GM23248 (cell line): ENCODE results near the gene CADM3. TPM values are rescaled to one million over a fixed set of nuclear protein-coding genes. Genes with fewer than 3 reads are reported as not detected.

Experiments used
- DNase-seq: peaks from one replicate; pipeline ENCODE4 v3.0.0-alpha.2; 2015
- H2AFZ ChIP-seq: fragments of 200-600 bp; sonication (generic); 2 replicates; pipeline ENCODE4 v1.6.1; 2016; ENCODE audit warnings: antibody characterized with exemption
- H3F3A ChIP-seq: fragments of 200-600 bp; sonication (generic); 2 replicates; pipeline ENCODE4 v1.6.1; 2016; ENCODE audit warnings: mild to moderate bottlenecking, antibody characterized with exemption, mixed run types; ENCODE audit not compliant: insufficient read depth
- H3K27ac ChIP-seq: fragments of 200-600 bp; sonication (generic); 2 replicates; pipeline ENCODE4 v1.5.1; 2016; ENCODE audit warnings: mild to moderate bottlenecking
- H3K27me3 ChIP-seq: fragments of 200-600 bp; sonication (generic); replicated peaks from 2 replicates; pipeline ENCODE4 v1.6.1; 2016; ENCODE audit warnings: mild to moderate bottlenecking; ENCODE audit not compliant: insufficient read depth
- H3K36me3 ChIP-seq: fragments of 200-600 bp; sonication (generic); 2 replicates; pipeline ENCODE4 v1.6.1; 2016; ENCODE audit warnings: low read depth, mild to moderate bottlenecking
- H3K4me1 ChIP-seq: fragments of 200-600 bp; sonication (generic); 2 replicates; pipeline ENCODE4 v1.6.1; 2016; ENCODE audit warnings: mild to moderate bottlenecking; ENCODE audit not compliant: insufficient read depth
- H3K4me2 ChIP-seq: fragments of 200-600 bp; sonication (generic); one replicate; pipeline ENCODE4 v1.6.1; 2016; ENCODE audit warnings: mild to moderate bottlenecking; ENCODE audit not compliant: unreplicated experiment
- H3K4me3 ChIP-seq: fragments of 200-600 bp; sonication (generic); 2 replicates; pipeline ENCODE4 v1.5.1; 2016; ENCODE audit warnings: mild to moderate bottlenecking
- H3K79me2 ChIP-seq: fragments of 200-600 bp; sonication (generic); 2 replicates; pipeline ENCODE4 v1.6.1; 2016; ENCODE audit warnings: mild to moderate bottlenecking; ENCODE audit not compliant: insufficient read depth
- H3K9ac ChIP-seq: fragments of 200-600 bp; sonication (generic); 2 replicates; pipeline ENCODE4 v1.6.1; 2016; ENCODE audit warnings: mild to moderate bottlenecking
- H3K9me2 ChIP-seq: fragments of 200-600 bp; sonication (generic); 2 replicates; pipeline ENCODE4 v1.6.1; 2016; ENCODE audit warnings: mixed run types, mild to moderate bottlenecking, moderate library complexity; ENCODE audit not compliant: insufficient read depth
- H3K9me3 ChIP-seq: fragments of 200-600 bp; sonication (generic); one replicate; pipeline ENCODE4 v1.6.1; 2017; ENCODE audit warnings: low read depth
- H4K20me1 ChIP-seq: fragments of 200-600 bp; sonication (generic); 2 replicates; pipeline ENCODE4 v1.6.0; 2016; ENCODE audit not compliant: insufficient read depth
- EZH2 ChIP-seq: fragments of 200-600 bp; sonication (generic); IDR thresholded peaks from 2 replicates; pipeline ENCODE4 v1.6.1; 2018; ENCODE audit warnings: antibody characterized with exemption, mild to moderate bottlenecking; ENCODE audit not compliant: insufficient read depth, poor library complexity, severe bottlenecking
- EZH2phosphoT487 ChIP-seq: fragments of 200-600 bp; sonication (generic); IDR thresholded peaks from 2 replicates; pipeline ENCODE4 v1.6.1; 2018; ENCODE audit warnings: antibody characterized with exemption, moderate library complexity, mild to moderate bottlenecking, low read depth; ENCODE audit not compliant: insufficient read depth
- WGBS, 2 experiments: methylation state at CpG; one replicate each; pipeline ENCODE4 v1.1.6; 2015 to 2017; ENCODE audit warnings: low lambda C conversion rate in 2 of 2, low coverage in 1 of 2; ENCODE audit errors: missing lambda C conversion rate in 2 of 2; 5-methylcytosine and 5-hydroxymethylcytosine counted together
- in situ Hi-C: fragments of 300-500 bp; cut with MboI; formaldehyde crosslinking; loops from 2 replicates; pipeline ENCODE4 v1.15.0; 2020
- polyA plus RNA-seq: library from polyadenylated mRNA; unstranded; fragments of >200 nt; fragmentation: Nextera tagmentation; extraction: Ambion mirVana; gene quantifications from 2 replicates; pipeline ENCODE4 v1.2.1, GENCODE V29; 2016
- total RNA-seq: library from RNA; depleted of rRNA; stranded (reverse); fragments of >200 nt; shearing (Covaris generic); gene quantifications from 2 replicates; pipeline ENCODE4 v1.2.3, GENCODE V29; 2014

CADM3 gene
- total and polyA plus RNA-seq, 2 experiments from 2014 or later, result not detected

DNA sequence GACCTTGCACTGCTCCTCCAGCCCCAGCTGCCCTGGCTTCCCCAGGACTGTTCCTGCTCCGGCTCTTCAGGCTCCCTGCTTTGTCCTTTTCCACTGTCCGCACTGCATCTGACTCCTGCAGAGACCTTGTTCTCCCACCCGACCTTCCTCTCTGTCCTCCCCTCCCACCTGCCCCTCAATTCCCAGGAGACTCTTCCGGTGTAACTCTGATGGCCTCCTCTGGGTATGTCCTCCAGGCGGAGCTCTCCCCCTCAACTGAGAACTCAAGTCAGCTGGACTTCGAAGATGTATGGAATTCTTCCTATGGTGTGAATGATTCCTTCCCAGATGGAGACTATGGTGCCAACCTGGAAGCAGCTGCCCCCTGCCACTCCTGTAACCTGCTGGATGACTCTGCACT lies 33.8 kb downstream of the CADM3 start:
- no peak overlapping the region for H2AFZ ChIP-seq
- no peak for DNase-seq
- 39 to 52% methylated on average over 6 of the region's 6 CpGs for WGBS, 2 experiments
- in situ Hi-C loops, result no loop called here
- no peak overlapping the region for H3K4me2 ChIP-seq
- no peak for TF ChIP-seq EZH2
- TF ChIP-seq EZH2phosphoT487, result no peak
- H3K27me3 ChIP-seq, result peaks cover 29% of the 10 kb centered on the region
- no peaks in the 10 kb centered on the region for H3K4me1 ChIP-seq
- H3F3A ChIP-seq, result no peaks in the 10 kb centered on the region
- no peaks in the 10 kb centered on the region for H3K9me2 ChIP-seq
- no peaks in the 10 kb centered on the region for H3K9me3 ChIP-seq
- H3K27ac ChIP-seq, result no peak overlapping the region
- H3K4me3 ChIP-seq, result no peak overlapping the region
- H3K9ac ChIP-seq, result no peak overlapping the region
- no peaks in the 10 kb centered on the region for H3K36me3 ChIP-seq
- H3K79me2 ChIP-seq, result no peaks in the 10 kb centered on the region
- H4K20me1 ChIP-seq, result no peaks in the 10 kb centered on the region

DNA sequence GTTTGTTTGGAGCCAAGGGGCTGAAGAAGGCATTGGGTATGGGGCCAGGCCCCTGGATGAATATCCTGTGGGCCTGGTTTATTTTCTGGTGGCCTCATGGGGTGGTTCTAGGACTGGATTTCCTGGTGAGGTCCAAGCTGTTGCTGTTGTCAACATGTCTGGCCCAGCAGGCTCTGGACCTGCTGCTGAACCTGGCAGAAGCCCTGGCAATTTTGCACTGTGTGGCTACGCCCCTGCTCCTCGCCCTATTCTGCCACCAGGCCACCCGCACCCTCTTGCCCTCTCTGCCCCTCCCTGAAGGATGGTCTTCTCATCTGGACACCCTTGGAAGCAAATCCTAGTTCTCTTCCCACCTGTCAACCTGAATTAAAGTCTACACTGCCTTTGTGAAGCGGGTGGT lies 34.7 kb downstream of the CADM3 start:
- Histone ChIP-seq H3K4me3 (no peak overlapping the region), H3K27me3 (peaks cover 29% of the 10 kb centered on the region)
- WGBS, 2 experiments, result 40% methylated on average over 3 to 4 of the region's 4 CpGs

DNA sequence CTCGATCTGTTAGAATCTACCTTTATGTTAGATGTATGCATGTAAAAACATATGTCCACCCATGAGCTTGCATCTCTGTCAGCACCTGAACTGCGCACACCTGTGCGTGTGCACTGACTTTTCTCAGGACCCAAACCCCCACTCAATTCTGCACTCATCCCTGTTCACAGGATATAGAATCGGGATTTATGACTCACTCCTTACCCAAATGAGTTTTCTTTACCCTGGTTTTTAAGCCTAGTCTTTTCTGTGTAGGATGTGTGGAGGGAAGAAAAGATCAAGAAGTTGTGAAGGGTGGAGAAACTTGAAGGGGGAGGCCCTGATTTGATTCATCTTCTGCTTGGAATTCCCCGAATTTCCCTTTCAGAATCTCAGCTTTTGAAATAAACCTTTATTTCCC lies 35.7 kb downstream of the CADM3 start:
- no peaks in the 10 kb centered on the region for H3K36me3 ChIP-seq
- H3K4me1 ChIP-seq, result no peaks in the 10 kb centered on the region
- WGBS, 2 experiments, result 40% methylated on average over 5 of the region's 5 CpGs
- H3K79me2 ChIP-seq, result no peaks in the 10 kb centered on the region
- H2AFZ ChIP-seq, result no peak overlapping the region
- H3F3A ChIP-seq, result no peaks in the 10 kb centered on the region
- in situ Hi-C loops, result no loop called here
- H3K4me3 ChIP-seq, result no peak overlapping the region
- TF ChIP-seq EZH2, result no peak
- peaks cover 29% of the 10 kb centered on the region for H3K27me3 ChIP-seq
- H3K4me2 ChIP-seq, result no peak overlapping the region
- no peaks in the 10 kb centered on the region for H4K20me1 ChIP-seq
- no peaks in the 10 kb centered on the region for H3K9me2 ChIP-seq
- no peak overlapping the region for H3K9ac ChIP-seq
- no peaks in the 10 kb centered on the region for H3K9me3 ChIP-seq
- DNase-seq, result no peak
- no peak overlapping the region for H3K27ac ChIP-seq

More for the DNA sequence above, 34.7 kb downstream of the CADM3 start:
- no peaks in the 10 kb centered on the region for H3K79me2 ChIP-seq
- H3K9me2 ChIP-seq, result no peaks in the 10 kb centered on the region
- H3K4me1 ChIP-seq, result no peaks in the 10 kb centered on the region
- DNase-seq, result no peak
- H3K4me2 ChIP-seq, result no peak overlapping the region
- H3K36me3 ChIP-seq, result no peaks in the 10 kb centered on the region
- H3K27ac ChIP-seq, result no peak overlapping the region
- H3K9me3 ChIP-seq, result no peaks in the 10 kb centered on the region
- no peaks in the 10 kb centered on the region for H3F3A ChIP-seq
- TF ChIP-seq EZH2phosphoT487, result no peak
- no peak for TF ChIP-seq EZH2
- H3K9ac ChIP-seq, result no peak overlapping the region
- no peaks in the 10 kb centered on the region for H4K20me1 ChIP-seq
- in situ Hi-C loops, result no loop called here
- H2AFZ ChIP-seq, result no peak overlapping the region

DNA sequence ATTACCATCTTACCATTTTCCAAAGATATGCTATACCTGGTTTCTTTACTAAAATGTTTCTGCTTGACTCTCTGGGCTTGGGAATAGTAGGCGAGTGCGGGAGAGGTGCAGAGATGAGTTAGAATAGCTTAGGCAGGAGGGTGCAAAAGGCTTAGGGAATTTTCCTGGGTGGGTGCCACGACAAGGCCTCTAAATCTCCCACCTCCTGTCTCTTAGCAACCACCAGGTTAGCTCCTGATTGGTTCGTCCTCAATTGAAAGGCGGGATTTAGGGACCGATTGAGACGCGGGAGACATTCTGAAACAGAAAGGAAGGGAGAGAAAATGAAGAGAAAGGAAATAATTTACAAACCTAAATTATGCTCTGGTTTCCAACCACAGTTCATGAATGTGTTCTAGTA lies 36.4 kb downstream of the CADM3 start:
- WGBS, 2 experiments, result 19 to 22% methylated on average over 8 of the region's 8 CpGs

DNA sequence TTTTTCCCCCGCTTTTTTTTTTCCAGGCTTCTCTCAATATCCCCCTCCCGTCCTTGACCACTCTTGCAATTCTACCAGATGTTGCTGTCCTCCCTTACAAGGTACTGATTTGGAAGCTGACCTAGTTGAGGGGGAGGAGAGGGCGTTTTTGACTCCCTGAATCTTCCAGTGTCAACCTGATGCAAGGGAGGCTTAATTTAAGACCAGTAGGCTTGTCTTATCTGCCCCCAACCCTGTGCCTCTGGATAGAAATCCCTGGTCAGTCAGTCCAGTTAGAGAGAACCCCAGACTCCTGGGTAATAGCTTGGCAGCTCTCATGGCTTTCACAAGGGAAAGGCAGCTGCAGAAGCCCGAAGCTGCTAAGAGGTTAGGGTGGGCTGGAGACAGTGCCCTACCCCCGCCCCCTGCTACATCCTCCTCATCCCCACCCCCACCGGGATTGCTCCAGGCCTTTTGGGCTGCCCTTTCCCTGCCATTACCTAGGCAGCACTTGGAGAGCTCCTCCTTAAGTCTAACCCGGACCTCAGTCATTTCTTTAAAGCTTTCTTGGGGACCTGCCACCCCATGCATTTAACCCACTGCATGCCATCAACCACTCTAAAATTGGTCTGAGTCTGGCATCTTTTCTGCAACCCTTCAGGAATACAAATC lies 36.9 kb downstream of the CADM3 start:
- in situ Hi-C loops, result no loop called here
- Histone ChIP-seq H3K4me2 (no peak overlapping the region), H4K20me1 (no peaks in the 10 kb centered on the region), H2AFZ (no peak overlapping the region), H3K4me3 (no peak overlapping the region), H3K36me3 (no peaks in the 10 kb centered on the region), H3K9ac (no peak overlapping the region), H3F3A (no peaks in the 10 kb centered on the region), H3K9me3 (no peaks in the 10 kb centered on the region), H3K9me2 (no peaks in the 10 kb centered on the region), H3K27ac (no peak overlapping the region), H3K79me2 (no peaks in the 10 kb centered on the region), H3K27me3 (peaks cover 29% of the 10 kb centered on the region), H3K4me1 (no peaks in the 10 kb centered on the region)
- DNase-seq, result no peak
- WGBS, 2 experiments, result 0 to 4% methylated on average over 6 to 7 of the region's 7 CpGs
- TF ChIP-seq EZH2phosphoT487, result no peak
- TF ChIP-seq EZH2, result no peak

More for the DNA sequence above, 36.4 kb downstream of the CADM3 start:
- no peak for TF ChIP-seq EZH2
- no peak for TF ChIP-seq EZH2phosphoT487
- H3K4me1 ChIP-seq, result no peaks in the 10 kb centered on the region
- H3K9ac ChIP-seq, result no peak overlapping the region
- no peak overlapping the region for H2AFZ ChIP-seq
- no peaks in the 10 kb centered on the region for H3K79me2 ChIP-seq
- H3F3A ChIP-seq, result no peaks in the 10 kb centered on the region
- in situ Hi-C loops, result no loop called here
- no peaks in the 10 kb centered on the region for H3K9me3 ChIP-seq
- no peak for DNase-seq
- H3K4me3 ChIP-seq, result no peak overlapping the region
- no peak overlapping the region for H3K4me2 ChIP-seq
- no peaks in the 10 kb centered on the region for H3K36me3 ChIP-seq
- no peaks in the 10 kb centered on the region for H3K9me2 ChIP-seq
- no peaks in the 10 kb centered on the region for H4K20me1 ChIP-seq
- no peak overlapping the region for H3K27ac ChIP-seq
- peaks cover 29% of the 10 kb centered on the region for H3K27me3 ChIP-seq
